Neural cell (in vitro differentiated cells): ENCODE data around the gene PRADC1. TPM values are rescaled to one million over a fixed set of nuclear protein-coding genes. Genes with fewer than 3 reads are reported as not detected.

Source experiments
- H2AFZ ChIP-seq: fragments of 200-600, 300-800 bp; sonication (generic), shearing (Covaris generic); 2 replicates; pipeline ENCODE4 v1.6.0; 2014; ENCODE audit warnings: low read depth, mild to moderate bottlenecking, antibody characterized with exemption, low read length, moderate library complexity
- H3F3A ChIP-seq: fragments of 200-600 bp; shearing (Covaris generic); 2 replicates; pipeline ENCODE4 v1.6.1; 2016; ENCODE audit warnings: mild to moderate bottlenecking, moderate library complexity, mixed read lengths, antibody characterized with exemption, low read length; ENCODE audit not compliant: insufficient read depth, poor library complexity, severe bottlenecking
- H3K27ac ChIP-seq: fragments of 200-600, 300-800 bp; sonication (generic), shearing (Covaris generic); 2 replicates; pipeline ENCODE4 v1.5.1; 2014; ENCODE audit warnings: mild to moderate bottlenecking, low read length, moderate library complexity
- H3K27me3 ChIP-seq: fragments of 300-800, 200-600 bp; sonication (generic), shearing (Covaris generic); 2 replicates; pipeline ENCODE4 v1.6.0; 2014; ENCODE audit warnings: mild to moderate bottlenecking, low read depth, low read length, moderate library complexity; ENCODE audit not compliant: insufficient read depth
- H3K36me3 ChIP-seq: fragments of 300-800, 200-600 bp; sonication (generic), shearing (Covaris generic); 2 replicates; pipeline ENCODE4 v1.5.1; 2014; ENCODE audit warnings: mild to moderate bottlenecking, antibody characterized with exemption, low read length, moderate library complexity; ENCODE audit not compliant: insufficient read depth
- H3K4me2 ChIP-seq: fragments of 300-800, 200-600 bp; sonication (generic), shearing (Covaris generic); 2 replicates; pipeline ENCODE4 v1.6.0; 2014; ENCODE audit warnings: mild to moderate bottlenecking, low read length
- H3K4me3 ChIP-seq: fragments of 300-800, 200-600 bp; sonication (generic), shearing (Covaris generic); 2 replicates; pipeline ENCODE4 v1.5.1; 2014; ENCODE audit warnings: mild to moderate bottlenecking, low read length, moderate library complexity
- H3K79me2 ChIP-seq: fragments of 200-600 bp; shearing (Covaris generic); replicated peaks from 2 replicates; pipeline ENCODE4 v1.6.0; 2014; ENCODE audit warnings: mild to moderate bottlenecking, low read length, moderate library complexity; ENCODE audit not compliant: insufficient read depth
- H3K9ac ChIP-seq: fragments of 300-800, 200-600 bp; sonication (generic), shearing (Covaris generic); 2 replicates; pipeline ENCODE4 v1.6.1; 2016; ENCODE audit warnings: mild to moderate bottlenecking, low read length, mixed read lengths
- H3K9me2 ChIP-seq: fragments of 200-600 bp; shearing (Covaris generic); 2 replicates; pipeline ENCODE4 v1.6.1; 2016; ENCODE audit warnings: mild to moderate bottlenecking, low read length, mixed read lengths; ENCODE audit not compliant: insufficient read depth
- H3K9me3 ChIP-seq: fragments of 200-600, 300-800 bp; sonication (generic), shearing (Covaris generic); 2 replicates; pipeline ENCODE4 v1.6.1; 2016; ENCODE audit warnings: mild to moderate bottlenecking, mixed run types, low read length, moderate library complexity, mixed read lengths
- H4K20me1 ChIP-seq: fragments of 200-600 bp; shearing (Covaris generic); 2 replicates; pipeline ENCODE4 v1.6.1; 2016; ENCODE audit warnings: mild to moderate bottlenecking, mixed run types; ENCODE audit not compliant: insufficient read depth
- CTCF ChIP-seq: fragments of 450-650 bp; IDR thresholded peaks from 2 replicates; pipeline ENCODE4 v1.5.1; 2014; ENCODE audit warnings: antibody characterized with exemption, mild to moderate bottlenecking, moderate library complexity; ENCODE audit not compliant: poor library complexity, severe bottlenecking
- EP300 ChIP-seq: fragments of 450-650 bp; conservative IDR thresholded peaks from 2 replicates; pipeline ENCODE4 v1.6.1; 2014; ENCODE audit warnings: antibody characterized with exemption, mild to moderate bottlenecking, moderate library complexity; ENCODE audit not compliant: poor library complexity, severe bottlenecking
- EZH2 ChIP-seq: fragments of 200-600, 300-800 bp; shearing (Covaris generic), sonication (generic); IDR thresholded peaks from 2 replicates; pipeline ENCODE4 v1.6.1; 2014; ENCODE audit warnings: antibody characterized with exemption, low read length, borderline replicate concordance, mild to moderate bottlenecking; ENCODE audit not compliant: insufficient read depth, poor library complexity, severe bottlenecking
- MXI1 ChIP-seq: fragments of 450-650 bp; conservative IDR thresholded peaks from 2 replicates; pipeline ENCODE4 v1.6.1; 2014; ENCODE audit warnings: antibody characterized with exemption, mild to moderate bottlenecking; ENCODE audit not compliant: poor library complexity, severe bottlenecking
- POLR2AphosphoS5 ChIP-seq: IDR thresholded peaks from 2 replicates; pipeline ENCODE4 v1.6.1; 2012
- RAD21 ChIP-seq: fragments of 450-650 bp; conservative IDR thresholded peaks from 2 replicates; pipeline ENCODE4 v1.6.1; 2014; ENCODE audit warnings: antibody characterized with exemption, mild to moderate bottlenecking, moderate library complexity
- REST ChIP-seq: IDR thresholded peaks from 2 replicates; pipeline ENCODE4 v1.6.1; 2012; ENCODE audit warnings: borderline replicate concordance
- SMC3 ChIP-seq: fragments of 450-650 bp; conservative IDR thresholded peaks from 2 replicates; pipeline ENCODE4 v1.6.1; 2014; ENCODE audit warnings: antibody characterized with exemption, mild to moderate bottlenecking, moderate library complexity; ENCODE audit not compliant: poor library complexity
- TAF1 ChIP-seq: IDR thresholded peaks from 2 replicates; pipeline ENCODE4 v1.6.1; 2012; ENCODE audit warnings: low read depth
- polyA plus RNA-seq: library from polyadenylated mRNA; depleted of rRNA; stranded (reverse); fragments of >200 nt; gene quantifications from 2 replicates; pipeline ENCODE4 v1.2.3, GENCODE V29; 2014

The PRADC1 gene
- polyA plus RNA-seq, 1 donor from 2014 or later = 36.5 TPM

GRCh38 chr2:73214120-73215035 lies 18.7 kb downstream of the PRADC1 start, which contains the start of gene SMYD5:
SMYD5 (plus strand) TSS chr2:73214245; CDS start chr2:73214267, 22 bp downstream.
- H3K27ac ChIP-seq = peak within 1 kb of the TSS; percentile 12
- H3K9me2 ChIP-seq = no peaks in the 10 kb centered on the region
- H3K36me3 ChIP-seq = no peaks in the 10 kb centered on the region
- H3K4me3 ChIP-seq = peak within 1 kb of the TSS; percentile 97
- H3F3A ChIP-seq = no peaks in the 10 kb centered on the region
- no peaks in the 10 kb centered on the region for H3K79me2 ChIP-seq
- peak within 1 kb of the TSS; percentile 98 for H3K4me2 ChIP-seq
- H3K9me3 ChIP-seq = no peaks in the 10 kb centered on the region
- H3K9ac ChIP-seq = peak within 1 kb of the TSS; percentile 72
- H3K27me3 ChIP-seq = no peaks in the 10 kb centered on the region
- TF ChIP-seq POLR2AphosphoS5 = peak; percentile 76
- peak; percentile 100 for TF ChIP-seq MXI1
- TF ChIP-seq CTCF = peak; percentile 11
- no peak for TF ChIP-seq SMC3
- peak within 1 kb of the TSS; percentile 82 for H2AFZ ChIP-seq
- no peaks in the 10 kb centered on the region for H4K20me1 ChIP-seq

GRCh38 chr2:73212448-73213176 lies 20.4 kb downstream of the PRADC1 start:
- no peaks in the 10 kb centered on the region for H3K36me3 ChIP-seq
- no peaks in the 10 kb centered on the region for H4K20me1 ChIP-seq
- H3K79me2 ChIP-seq = no peaks in the 10 kb centered on the region
- H3K4me2 ChIP-seq = no peak overlapping the region
- no peaks in the 10 kb centered on the region for H3K27me3 ChIP-seq
- H3F3A ChIP-seq = no peaks in the 10 kb centered on the region
- no peak overlapping the region for H3K9ac ChIP-seq
- H3K27ac ChIP-seq = no peak overlapping the region
- TF ChIP-seq MXI1 (no peak), TAF1 (no peak), RAD21 (peak; percentile 68), SMC3 (peak; percentile 72), EZH2 (no peak), CTCF (peak; percentile 81), EP300 (no peak), REST (no peak)
- no peak overlapping the region for H3K4me3 ChIP-seq
- H3K9me2 ChIP-seq = no peaks in the 10 kb centered on the region
- no peaks in the 10 kb centered on the region for H3K9me3 ChIP-seq
- H2AFZ ChIP-seq = no peak overlapping the region
